Cardiac muscle cell (in vitro differentiated cells and primary cell): ENCODE measurements around the gene GGACT. TPM values are rescaled to one million over a fixed set of nuclear protein-coding genes. Genes with fewer than 3 reads are reported as not detected.
"Not testable (repeated sequence)": the region's sequence is repeated elsewhere in the genome, so short reads cannot be mapped to it uniquely, and the experiment has no call there.

ENCODE experiments used
- DNase-seq, 2 donors: peaks; one replicate each; pipeline versions ENCODE4 v3.0.0 to v3.0.0-alpha.2; 2010 to 2017; ENCODE audit warnings: low read depth in 1 of 2, low spot score in 1 of 2
- H3K27ac ChIP-seq: fragments of 200-600 bp; sonication (generic); 2 replicates; pipeline ENCODE4 v1.5.1; 2016
- H3K27me3 ChIP-seq: fragments of 200-600 bp; sonication (generic); 2 replicates; pipeline ENCODE4 v1.6.0; 2016; ENCODE audit warnings: control low read depth
- H3K36me3 ChIP-seq: fragments of 200-600 bp; sonication (generic); 2 replicates; pipeline ENCODE4 v1.5.1; 2016; ENCODE audit warnings: control low read depth
- H3K4me1 ChIP-seq: fragments of 200-600 bp; sonication (generic); 2 replicates; pipeline ENCODE4 v1.8.1; 2017; ENCODE audit warnings: low read depth, mild to moderate bottlenecking, mixed run types
- H3K4me3 ChIP-seq: fragments of 200-600 bp; sonication (generic); 2 replicates; pipeline ENCODE4 v1.5.1; 2016; ENCODE audit warnings: mild to moderate bottlenecking
- H3K9me3 ChIP-seq: fragments of 200-600 bp; sonication (generic); 2 replicates; pipeline ENCODE4 v1.5.1; 2017; ENCODE audit warnings: low read depth, mild to moderate bottlenecking, control low read depth
- CTCF ChIP-seq: IDR thresholded peaks from 2 replicates; pipeline ENCODE4 v1.5.1; 2012; ENCODE audit warnings: low read depth, mild to moderate bottlenecking, low read length
- polyA plus RNA-seq: library from polyadenylated mRNA; unstranded; fragments of >200 nt; fragmentation: Nextera tagmentation; extraction: Ambion mirVana; gene quantifications from 2 replicates; pipeline ENCODE4 v1.2.1, GENCODE V29; 2016
- total RNA-seq: library from RNA; depleted of rRNA; stranded (reverse); fragments of >200 nt; gene quantifications from 2 replicates; pipeline ENCODE4 v1.2.3, GENCODE V29; 2016

The GGACT gene
- total and polyA plus RNA-seq, 2 experiments from 2014 or later, result 4.4 to 8.3 TPM

DNA sequence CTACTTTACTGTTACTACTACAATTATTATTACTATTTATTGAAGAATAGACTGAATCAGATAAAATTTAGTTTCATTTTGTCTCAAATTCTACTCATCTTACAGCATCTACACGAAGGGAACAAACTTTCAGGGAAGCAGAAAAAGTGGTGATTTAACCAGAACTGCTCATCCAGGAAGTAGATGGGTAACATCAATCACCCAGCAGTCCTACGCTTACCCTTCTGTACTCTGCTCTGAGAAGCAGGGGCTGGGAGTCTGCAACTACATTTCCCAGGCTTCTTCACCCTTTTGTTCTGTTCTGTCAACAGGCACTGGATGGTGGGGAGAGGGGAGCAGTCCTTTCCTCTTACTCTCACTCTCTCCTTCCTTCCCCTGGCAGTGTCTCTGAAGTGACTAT lies 31.4 kb upstream of the GGACT start:
- H3K9me3 ChIP-seq, result no peaks in the 10 kb centered on the region
- no peak overlapping the region for H3K27ac ChIP-seq
- no peaks in the 10 kb centered on the region for H3K27me3 ChIP-seq
- TF ChIP-seq CTCF, result no peak
- no peak overlapping the region for H3K4me3 ChIP-seq
- no peaks in the 10 kb centered on the region for H3K4me1 ChIP-seq
- no peak for DNase-seq
- H3K36me3 ChIP-seq, result no peaks in the 10 kb centered on the region

DNA sequence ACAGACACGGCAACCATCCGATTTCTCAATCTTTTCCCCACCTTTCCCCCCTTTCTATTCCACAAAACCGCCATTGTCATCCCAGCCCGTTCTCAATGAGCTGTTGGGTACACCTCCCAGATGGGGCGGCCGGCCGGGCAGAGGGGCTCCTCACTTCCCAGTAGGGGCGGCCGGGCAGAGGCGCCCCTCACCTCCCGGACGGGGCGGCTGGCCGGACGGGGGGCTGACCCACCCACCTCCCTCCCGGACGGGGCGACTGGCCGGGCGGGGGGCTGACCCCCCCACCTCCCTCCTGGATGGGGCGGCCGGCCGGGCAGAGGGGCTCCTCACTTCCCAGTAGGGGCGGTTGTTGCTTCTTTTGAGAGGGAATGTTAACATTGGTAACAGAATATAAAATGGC lies 30.3 kb upstream of the GGACT start:
- not testable (repeated sequence) for H3K9me3 ChIP-seq, H3K27ac ChIP-seq, H3K36me3 ChIP-seq, DNase-seq, H3K4me1 ChIP-seq, H3K4me3 ChIP-seq, H3K27me3 ChIP-seq

DNA sequence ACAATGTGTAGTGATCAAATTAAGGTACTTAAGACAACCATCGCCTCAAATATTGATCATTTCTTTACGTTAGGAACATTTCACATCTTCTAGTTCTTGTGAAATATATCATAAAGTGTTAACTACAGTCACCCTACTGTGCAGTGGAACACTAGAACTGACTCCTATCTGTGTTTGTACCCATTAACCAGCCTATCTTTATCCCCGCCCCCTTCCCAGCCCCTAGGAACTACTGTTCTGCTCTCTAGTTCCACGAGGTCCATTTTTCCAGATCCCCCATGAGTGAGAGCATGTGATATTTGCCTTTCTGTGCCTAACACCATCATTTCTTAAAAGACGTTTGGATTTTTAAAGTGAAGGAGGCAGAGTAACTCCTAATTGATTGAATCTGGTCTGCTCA lies 24.4 kb upstream of the GGACT start:
- no peaks in the 10 kb centered on the region for H3K4me1 ChIP-seq
- H3K36me3 ChIP-seq, result peaks cover 8% of the 10 kb centered on the region
- DNase-seq, result no peak
- no peak overlapping the region for H3K4me3 ChIP-seq
- no peak overlapping the region for H3K27ac ChIP-seq
- no peaks in the 10 kb centered on the region for H3K27me3 ChIP-seq
- no peak for TF ChIP-seq CTCF
- H3K9me3 ChIP-seq, result no peaks in the 10 kb centered on the region

DNA sequence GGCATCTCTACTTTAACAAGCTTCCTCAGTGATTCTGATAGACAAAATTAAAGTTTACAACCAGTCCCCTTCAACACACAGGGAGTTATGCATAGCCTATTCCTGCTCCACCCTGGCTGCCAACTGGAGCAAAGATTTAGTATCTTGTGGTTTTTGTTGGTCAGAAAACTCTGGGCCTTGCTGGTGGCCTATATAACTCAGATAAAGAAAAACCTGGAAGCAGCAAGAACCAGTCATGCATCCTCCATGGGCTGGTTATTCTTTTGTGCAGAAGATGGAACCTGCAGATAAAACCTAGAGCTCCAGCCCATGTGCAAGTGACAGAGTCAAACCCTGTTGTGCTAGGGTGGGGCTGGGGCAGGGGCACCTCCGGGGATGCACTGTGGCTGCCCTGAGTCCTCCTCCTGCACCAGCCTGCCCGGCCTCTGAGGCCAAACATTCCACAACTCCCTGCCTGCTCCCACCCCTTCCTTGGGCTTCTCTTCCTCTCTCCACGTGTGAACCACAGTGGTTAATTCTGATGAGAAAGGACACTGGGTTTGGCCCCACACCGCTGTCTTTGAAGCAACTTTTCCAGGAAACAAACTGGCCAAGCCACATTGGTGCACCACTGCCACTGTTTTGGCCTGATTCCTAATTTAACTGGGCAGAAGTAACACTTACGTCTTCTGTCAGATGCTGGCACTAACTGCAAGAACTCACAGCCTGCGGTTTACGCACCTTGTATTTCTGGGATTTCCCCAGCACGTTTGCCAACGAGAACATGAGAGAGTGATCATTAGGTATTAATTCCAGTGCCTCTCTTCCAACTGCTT lies 23.3 kb upstream of the GGACT start:
- no peaks in the 10 kb centered on the region for H3K27me3 ChIP-seq
- H3K36me3 ChIP-seq, result peaks cover 10% of the 10 kb centered on the region
- no peak for TF ChIP-seq CTCF
- H3K4me3 ChIP-seq, result no peak overlapping the region
- no peaks in the 10 kb centered on the region for H3K4me1 ChIP-seq
- H3K27ac ChIP-seq, result no peak overlapping the region
- H3K9me3 ChIP-seq, result no peaks in the 10 kb centered on the region
- DNase-seq, result no peak

- no peak for DNase-seq
- Histone ChIP-seq H3K36me3 (peaks cover 10% of the 10 kb centered on the region), H3K27me3 (no peaks in the 10 kb centered on the region), H3K27ac (no peak overlapping the region), H3K4me3 (no peak overlapping the region), H3K9me3 (no peaks in the 10 kb centered on the region), H3K4me1 (no peaks in the 10 kb centered on the region)
- TF ChIP-seq CTCF, result no peak
These were observed 22.1 kb upstream of the GGACT start for GRCh38 chr13:100610391-100611347.

DNA sequence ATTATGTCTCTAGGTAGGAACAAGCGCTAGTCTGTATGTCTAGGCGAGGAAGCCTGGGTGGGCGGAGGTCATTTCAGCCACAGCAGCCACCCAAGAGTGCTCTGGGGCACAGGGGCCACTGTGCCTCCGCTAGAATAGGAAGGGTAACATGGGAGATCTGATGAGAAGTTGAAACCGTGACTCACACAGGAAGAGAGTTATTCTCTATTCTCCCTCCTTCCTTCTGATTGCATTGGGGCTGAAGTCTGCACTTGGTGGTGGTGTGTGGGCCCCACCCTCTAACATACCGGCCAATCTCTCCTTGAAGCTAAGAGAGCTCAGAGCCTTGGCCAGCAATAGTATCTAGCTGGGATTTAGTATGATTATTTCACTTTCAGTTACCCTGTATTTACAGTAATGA lies 20.3 kb upstream of the GGACT start:
- no peak for TF ChIP-seq CTCF
- no peaks in the 10 kb centered on the region for H3K27me3 ChIP-seq
- no peaks in the 10 kb centered on the region for H3K4me1 ChIP-seq
- no peak overlapping the region for H3K4me3 ChIP-seq
- DNase-seq, result no peak
- H3K9me3 ChIP-seq, result no peaks in the 10 kb centered on the region
- H3K27ac ChIP-seq, result no peak overlapping the region
- peaks cover 10% of the 10 kb centered on the region for H3K36me3 ChIP-seq
